Tibial artery (tissue), 4 donors: ENCODE measurements around the gene THSD4.
A peak's percentile ranks its signal among the peaks of the same experiment; 100 is the strongest.

Experiments
- DNase-seq, 2 donors: peaks; one replicate each; pipeline ENCODE4 v3.0.0-alpha.2; 2019
- H3K27ac ChIP-seq, 2 donors: fragments of 200-600 bp; sonication (generic) in 1 of 2; 1 replicate in 1 of 2; 2 replicates in 1 of 2; pipeline ENCODE4 v1.5.1; 2018 to 2019; ENCODE audit warnings: mild to moderate bottlenecking in 1 of 2
- H3K27me3 ChIP-seq, 2 donors: fragments of 200-600 bp; sonication (generic) in 1 of 2; one replicate each; pipeline versions ENCODE4 v1.5.1 to v1.6.0; 2016 to 2019
- H3K36me3 ChIP-seq, 3 donors: fragments of 200-600 bp; sonication (generic) in 2 of 3; one replicate each; pipeline ENCODE4 v1.5.1; 2016 to 2019; ENCODE audit warnings: mild to moderate bottlenecking in 2 of 3
- H3K4me1 ChIP-seq, 4 donors: fragments of 200-600 bp; sonication (generic) in 2 of 4; 1 replicate in 3 of 4; 2 replicates in 1 of 4; pipeline ENCODE4 v1.5.1; 2016 to 2019
- H3K4me3 ChIP-seq, 2 donors: fragments of 200-600 bp; sonication (generic) in 1 of 2; 1 replicate in 1 of 2; 2 replicates in 1 of 2; pipeline ENCODE4 v1.5.1; 2018 to 2019; ENCODE audit warnings: mild to moderate bottlenecking in 2 of 2
- H3K9me3 ChIP-seq, 3 donors: fragments of 200-600 bp; sonication (generic) in 1 of 3; one replicate each; pipeline ENCODE4 v1.5.1; 2016 to 2019
- intact Hi-C: fragments of 100-400 bp; cut with DNase I; formaldehyde crosslinking; loops from one replicate; pipeline ENCODE4 v1.15.0; 2023; ENCODE audit warnings: low total_unique reads
- TF ChIP-seq, protein P1 (sequence below), 2 experiments: fragments of 200-600 bp in 1 of 2; fragments of 450-650 bp in 1 of 2; IDR thresholded peaks; one replicate each; pipeline ENCODE4 v1.5.1; 2017 to 2019; ENCODE audit warnings: antibody characterized with exemption in 2 of 2, mild to moderate bottlenecking in 1 of 2, moderate library complexity in 1 of 2

Gene THSD4

GRCh38 chr15:71515375-71516186, 400.3 kb downstream of the THSD4 start:
- no peaks in the 10 kb centered on the region for H3K27me3 ChIP-seq
- no peak for DNase-seq
- H3K4me1 ChIP-seq = peaks cover 0 to 4% (median 2%) of the 10 kb centered on the region in 4 donors
- no peaks in the 10 kb centered on the region for H3K9me3 ChIP-seq
- H3K27ac ChIP-seq = no peak overlapping the region
- intact Hi-C loops = no loop called here
- TF ChIP-seq, protein P1, sequence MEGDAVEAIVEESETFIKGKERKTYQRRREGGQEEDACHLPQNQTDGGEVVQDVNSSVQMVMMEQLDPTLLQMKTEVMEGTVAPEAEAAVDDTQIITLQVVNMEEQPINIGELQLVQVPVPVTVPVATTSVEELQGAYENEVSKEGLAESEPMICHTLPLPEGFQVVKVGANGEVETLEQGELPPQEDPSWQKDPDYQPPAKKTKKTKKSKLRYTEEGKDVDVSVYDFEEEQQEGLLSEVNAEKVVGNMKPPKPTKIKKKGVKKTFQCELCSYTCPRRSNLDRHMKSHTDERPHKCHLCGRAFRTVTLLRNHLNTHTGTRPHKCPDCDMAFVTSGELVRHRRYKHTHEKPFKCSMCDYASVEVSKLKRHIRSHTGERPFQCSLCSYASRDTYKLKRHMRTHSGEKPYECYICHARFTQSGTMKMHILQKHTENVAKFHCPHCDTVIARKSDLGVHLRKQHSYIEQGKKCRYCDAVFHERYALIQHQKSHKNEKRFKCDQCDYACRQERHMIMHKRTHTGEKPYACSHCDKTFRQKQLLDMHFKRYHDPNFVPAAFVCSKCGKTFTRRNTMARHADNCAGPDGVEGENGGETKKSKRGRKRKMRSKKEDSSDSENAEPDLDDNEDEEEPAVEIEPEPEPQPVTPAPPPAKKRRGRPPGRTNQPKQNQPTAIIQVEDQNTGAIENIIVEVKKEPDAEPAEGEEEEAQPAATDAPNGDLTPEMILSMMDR (IDR thresholded peaks at IDR 0.05) = no peak
- H3K36me3 ChIP-seq = no peaks in the 10 kb centered on the region
- H3K4me3 ChIP-seq = no peak overlapping the region

DNA sequence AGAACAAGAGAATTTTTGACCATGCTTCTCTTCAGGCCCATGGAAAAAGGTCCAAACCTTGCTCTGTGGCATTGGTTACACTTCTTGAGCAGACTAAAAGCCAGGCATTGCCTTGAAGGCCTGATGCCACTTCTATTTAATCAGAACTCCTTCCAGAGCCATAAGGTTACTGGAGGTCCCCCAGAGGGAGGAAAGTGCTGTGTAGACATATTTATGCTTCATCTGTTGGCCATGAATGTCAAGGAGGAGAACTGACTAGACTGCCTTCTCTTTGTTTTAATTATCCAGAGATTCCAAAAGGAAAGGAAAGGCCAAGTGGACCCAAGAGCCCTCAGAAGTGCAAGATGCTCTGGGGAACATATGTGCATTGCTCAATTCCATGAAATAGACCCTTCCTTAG, 402.5 kb downstream of the THSD4 start:
- Histone ChIP-seq H3K9me3 (no peaks in the 10 kb centered on the region), H3K4me1 (no peaks in the 10 kb centered on the region), H3K4me3 (no peak overlapping the region), H3K27ac (no peak overlapping the region), H3K36me3 (no peaks in the 10 kb centered on the region), H3K27me3 (no peaks in the 10 kb centered on the region)
- TF ChIP-seq, protein P1 (IDR thresholded peaks at IDR 0.05) = no peak
- intact Hi-C loops = no loop called here
- DNase-seq = no peak

DNA sequence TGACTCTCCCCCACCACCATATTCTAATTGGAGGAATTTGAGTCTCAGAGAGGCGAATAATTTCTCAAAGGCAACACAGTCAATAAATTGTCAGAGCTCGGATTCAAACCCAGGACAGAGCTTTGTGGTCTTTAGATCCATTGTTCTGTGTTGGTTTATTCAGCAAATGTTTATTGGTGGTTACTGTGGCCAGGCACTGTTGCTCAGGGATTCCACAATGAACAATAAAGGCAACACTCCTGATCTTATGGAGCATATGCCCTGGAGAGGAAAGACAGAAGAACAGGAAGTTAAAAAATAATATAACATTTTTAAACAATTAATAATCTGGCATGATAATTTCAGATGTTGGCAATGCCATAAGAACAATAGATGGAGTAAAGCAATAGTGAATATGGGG, 403.4 kb downstream of the THSD4 start:
- Histone ChIP-seq H3K27ac (no peak overlapping the region), H3K4me1 (no peaks in the 10 kb centered on the region), H3K9me3 (no peaks in the 10 kb centered on the region), H3K27me3 (no peaks in the 10 kb centered on the region), H3K36me3 (no peaks in the 10 kb centered on the region), H3K4me3 (no peak overlapping the region)
- intact Hi-C loops = no loop called here
- DNase-seq = no peak
- TF ChIP-seq, protein P1 (IDR thresholded peaks at IDR 0.05) = no peak

DNA sequence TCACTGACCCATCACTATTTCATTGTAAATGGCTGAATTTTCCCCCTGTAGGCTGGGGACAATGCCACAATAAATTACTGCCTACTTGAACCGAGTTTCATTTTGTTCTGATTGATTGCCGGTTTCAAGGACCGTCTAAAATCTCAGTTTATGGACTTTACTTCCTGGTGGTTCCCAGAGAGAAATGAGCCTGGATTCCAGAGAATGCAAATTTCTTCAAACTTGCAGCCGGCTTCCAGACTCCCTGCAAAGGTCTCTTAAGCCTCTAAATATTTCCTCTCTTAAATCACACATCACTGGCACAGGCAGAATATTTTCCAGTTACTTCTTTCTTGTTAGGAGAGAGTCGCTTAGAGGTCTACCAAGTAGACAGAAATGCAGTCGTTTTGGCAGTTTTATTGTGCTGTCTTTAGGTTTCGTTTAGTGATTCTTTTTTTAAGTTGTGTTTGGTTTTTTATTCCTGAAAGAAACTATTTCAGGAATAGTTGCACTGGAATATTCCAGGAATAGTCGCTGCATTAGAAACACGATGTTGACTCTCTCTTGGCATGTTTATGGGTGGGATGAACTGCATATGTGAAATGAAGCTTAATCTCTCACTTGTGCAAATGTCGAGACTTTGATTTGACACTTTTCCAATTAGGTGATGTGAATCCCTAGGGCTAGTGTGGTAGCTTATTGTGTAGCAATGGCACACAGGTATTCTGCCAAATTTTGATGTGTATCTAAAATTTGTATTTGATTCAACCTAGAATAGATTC, 411.0 kb downstream of the THSD4 start:
- TF ChIP-seq, protein P1 (IDR thresholded peaks at IDR 0.05) = no peak
- H3K27ac ChIP-seq = peak overlapping the region; percentile 10 to 17
- no peak for DNase-seq

DNA sequence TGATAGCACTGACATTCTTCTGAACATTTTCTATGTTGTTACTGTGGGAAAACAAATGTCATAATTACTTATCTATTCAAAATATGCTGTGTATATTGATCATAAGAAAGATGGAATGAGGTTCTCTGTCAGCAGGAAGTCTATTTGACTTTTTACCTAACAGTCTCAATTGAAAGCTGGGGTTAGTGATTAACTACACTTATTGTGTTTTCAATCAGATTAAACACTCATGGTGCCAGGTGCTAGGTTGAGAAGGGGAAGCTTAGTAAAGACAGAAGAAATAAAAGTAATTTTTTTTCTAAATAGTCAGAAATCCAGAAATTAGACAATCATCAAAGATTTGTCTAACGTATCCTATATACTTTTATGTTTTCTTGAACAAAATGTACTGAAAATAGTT, 414.1 kb downstream of the THSD4 start:
- Histone ChIP-seq H3K4me1 (peaks cover 0 to 16% (median 0%) of the 10 kb centered on the region in 4 donors), H3K36me3 (no peaks in the 10 kb centered on the region), H3K4me3 (no peak overlapping the region), H3K9me3 (no peaks in the 10 kb centered on the region), H3K27ac (no peak overlapping the region), H3K27me3 (no peaks in the 10 kb centered on the region)
- TF ChIP-seq, protein P1 (IDR thresholded peaks at IDR 0.05) = no peak
- no peak for DNase-seq
- intact Hi-C loops = no loop called here

More for the DNA sequence above, 411.0 kb downstream of the THSD4 start:
- Histone ChIP-seq H3K36me3 (no peaks in the 10 kb centered on the region), H3K4me1 (peaks cover 0 to 16% (median 0%) of the 10 kb centered on the region in 4 donors), H3K4me3 (peak overlapping the region in 1 of 2 donors; percentile 22), H3K9me3 (no peaks in the 10 kb centered on the region), H3K27me3 (no peaks in the 10 kb centered on the region)
- intact Hi-C loops = no loop called here
